NOMO-1 treated with DMSO at 0.1 percent for 48 hours (cell line): ENCODE measurements around the gene STEAP4.

Experiments
- DNase-seq: peaks from one replicate; lab custom pipeline; 2025; ENCODE audit not compliant: unreplicated experiment; lab: John Stamatoyannopoulos, UW

The STEAP4 gene

DNA sequence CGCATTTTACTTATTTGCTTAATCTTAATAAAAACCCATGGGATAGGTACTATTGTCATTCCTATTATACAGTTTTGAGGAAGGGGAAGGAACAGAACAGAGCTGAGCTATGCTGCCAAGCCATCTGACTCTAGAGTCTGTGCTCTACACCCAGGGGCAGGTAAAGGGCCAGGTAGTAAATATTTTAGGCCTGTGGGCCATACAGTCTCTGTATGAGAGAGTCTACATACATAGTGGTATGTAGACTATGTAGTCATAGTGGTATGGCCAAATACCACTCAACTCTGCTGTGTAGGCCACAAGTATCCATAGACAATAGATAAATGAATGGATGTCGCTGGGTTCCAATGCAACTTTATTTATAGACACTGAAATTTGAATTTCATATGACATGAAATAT, 83.4 kb downstream of the STEAP4 start:
- DNase-seq = no peak
